ENCODE data around the gene DOCK4.

The DOCK4 gene

GRCh38 chr7:112013274-112013673 lies 192.9 kb downstream of the DOCK4 start:
- Histone ChIP-seq H3K9ac (no peak overlapping the region), H3K79me2 (ENCODE audit: insufficient read depth, low read depth) (no peaks in the 10 kb centered on the region), H3K4me2 (no peak overlapping the region), H2AFZ (ENCODE audit: low read depth) (no peak overlapping the region), H3K27me3 (ENCODE audit: insufficient read depth, low read depth) (no peaks in the 10 kb centered on the region), H3K4me3 (IDR thresholded peaks at IDR 0.05; ENCODE audit: insufficient read depth, low read depth, low read length) (no peak overlapping the region), H3K27ac (no peak overlapping the region), H4K20me1 (ENCODE audit: insufficient read depth) (no peaks in the 10 kb centered on the region), H3K36me3 (ENCODE audit: insufficient read depth) (no peaks in the 10 kb centered on the region), H3K4me1 (ENCODE audit: low read depth, poor library complexity, severe bottlenecking) (peaks cover 8% of the 10 kb centered on the region)
- no peak for TF ChIP-seq CTCF (conservative IDR thresholded peaks at IDR 0.05; ENCODE audit: low read depth, low read length)

GRCh38 chr7:112012242-112012641 lies 194.0 kb downstream of the DOCK4 start:
- Histone ChIP-seq H3K79me2 (ENCODE audit: insufficient read depth, low read depth) (no peaks in the 10 kb centered on the region), H3K27me3 (ENCODE audit: insufficient read depth, low read depth) (no peaks in the 10 kb centered on the region), H3K4me1 (ENCODE audit: low read depth, poor library complexity, severe bottlenecking) (peaks cover 8% of the 10 kb centered on the region), H3K9ac (no peak overlapping the region), H3K4me3 (IDR thresholded peaks at IDR 0.05; ENCODE audit: insufficient read depth, low read depth, low read length) (no peak overlapping the region), H3K27ac (no peak overlapping the region), H4K20me1 (ENCODE audit: insufficient read depth) (no peaks in the 10 kb centered on the region), H3K4me2 (no peak overlapping the region), H3K36me3 (ENCODE audit: insufficient read depth) (no peaks in the 10 kb centered on the region), H2AFZ (ENCODE audit: low read depth) (no peak overlapping the region)
- no peak for TF ChIP-seq CTCF (conservative IDR thresholded peaks at IDR 0.05; ENCODE audit: low read depth, low read length)

GRCh38 chr7:112010994-112011393 lies 195.2 kb downstream of the DOCK4 start:
- H3K27ac ChIP-seq, result no peak overlapping the region
- TF ChIP-seq CTCF (conservative IDR thresholded peaks at IDR 0.05; ENCODE audit: low read depth, low read length), result no peak

GRCh38 chr7:112010109-112010508 lies 196.1 kb downstream of the DOCK4 start:
- peaks cover 8% of the 10 kb centered on the region for H3K4me1 ChIP-seq (ENCODE audit: low read depth, poor library complexity, severe bottlenecking)
- no peak for TF ChIP-seq CTCF (conservative IDR thresholded peaks at IDR 0.05; ENCODE audit: low read depth, low read length)
- no peak overlapping the region for H3K4me2 ChIP-seq
- no peaks in the 10 kb centered on the region for H4K20me1 ChIP-seq (ENCODE audit: insufficient read depth)
- no peak overlapping the region for H3K27ac ChIP-seq
- no peak overlapping the region for H3K4me3 ChIP-seq (IDR thresholded peaks at IDR 0.05; ENCODE audit: insufficient read depth, low read depth, low read length)
- H3K9ac ChIP-seq, result no peak overlapping the region
- no peak overlapping the region for H2AFZ ChIP-seq (ENCODE audit: low read depth)
- H3K79me2 ChIP-seq (ENCODE audit: insufficient read depth, low read depth), result no peaks in the 10 kb centered on the region
- no peaks in the 10 kb centered on the region for H3K27me3 ChIP-seq (ENCODE audit: insufficient read depth, low read depth)
- H3K36me3 ChIP-seq (ENCODE audit: insufficient read depth), result no peaks in the 10 kb centered on the region

More at GRCh38 chr7:112010994-112011393, 195.2 kb downstream of the DOCK4 start:
- H3K4me2 ChIP-seq, result no peak overlapping the region
- no peaks in the 10 kb centered on the region for H3K27me3 ChIP-seq (ENCODE audit: insufficient read depth, low read depth)
- H3K4me1 ChIP-seq (ENCODE audit: low read depth, poor library complexity, severe bottlenecking), result peaks cover 8% of the 10 kb centered on the region
- H3K4me3 ChIP-seq (IDR thresholded peaks at IDR 0.05; ENCODE audit: insufficient read depth, low read depth, low read length), result no peak overlapping the region
- H3K9ac ChIP-seq, result no peak overlapping the region
- no peaks in the 10 kb centered on the region for H3K79me2 ChIP-seq (ENCODE audit: insufficient read depth, low read depth)
- no peaks in the 10 kb centered on the region for H4K20me1 ChIP-seq (ENCODE audit: insufficient read depth)
- H2AFZ ChIP-seq (ENCODE audit: low read depth), result no peak overlapping the region
- H3K36me3 ChIP-seq (ENCODE audit: insufficient read depth), result no peaks in the 10 kb centered on the region

Data from KMS-11 (cell line).